Hematopoietic multipotent progenitor cell (in vitro differentiated cells): ENCODE data around the gene SLC25A21. TPM values are rescaled to one million over a fixed set of nuclear protein-coding genes. Genes with fewer than 3 reads are reported as not detected.
"Not testable (repeated sequence)": the region's sequence is repeated elsewhere in the genome, so short reads cannot be mapped to it uniquely, and the experiment has no call there.

Source experiments
- DNase-seq, 3 donors: peaks; one replicate each; pipeline ENCODE4 v3.0.0-alpha.2; 2011 to 2015; ENCODE audit warnings: low read depth in 2 of 3, low spot score in 2 of 3
- total RNA-seq: library from RNA; depleted of rRNA; stranded (reverse); fragments of >200 nt; gene quantifications from one replicate; pipeline ENCODE4 v1.2.3, GENCODE V29; 2012

SLC25A21 gene
- total RNA-seq, 1 donor = 0.54 TPM

DNA sequence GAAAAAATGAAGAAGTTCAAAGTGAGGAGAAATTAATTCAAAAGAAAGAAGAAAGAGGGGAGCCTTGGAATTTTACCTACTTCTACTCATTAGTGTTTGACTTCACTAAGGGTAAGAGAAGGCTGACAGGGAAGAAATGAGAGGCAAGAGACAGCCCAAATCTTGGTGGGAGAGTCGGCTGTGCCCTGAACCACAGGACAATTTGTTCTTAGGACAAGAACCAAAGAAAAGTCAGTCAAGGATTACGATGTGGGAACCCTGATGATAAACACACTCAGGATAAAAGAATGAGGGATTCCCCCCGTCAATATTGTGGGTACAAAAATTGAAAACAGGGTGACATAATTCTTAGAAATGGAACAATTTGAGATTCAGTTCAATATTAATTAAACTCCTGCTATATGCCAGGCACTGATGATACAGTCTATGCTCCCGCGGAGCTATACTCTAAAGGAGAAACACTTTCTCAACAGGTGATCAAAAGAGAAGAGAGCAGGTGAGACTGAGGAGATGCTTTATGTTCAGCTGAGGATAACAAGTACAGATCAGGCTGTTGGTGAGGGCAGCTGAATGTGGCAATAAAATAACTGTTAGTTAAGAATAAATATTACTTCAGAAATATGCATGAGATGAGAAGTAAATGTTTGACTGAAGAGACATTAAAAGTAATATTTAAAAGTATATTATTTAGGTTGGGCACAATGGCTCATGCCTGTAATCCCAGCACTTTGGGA, 175.4 kb downstream of the SLC25A21 start:
- no peak for DNase-seq

DNA sequence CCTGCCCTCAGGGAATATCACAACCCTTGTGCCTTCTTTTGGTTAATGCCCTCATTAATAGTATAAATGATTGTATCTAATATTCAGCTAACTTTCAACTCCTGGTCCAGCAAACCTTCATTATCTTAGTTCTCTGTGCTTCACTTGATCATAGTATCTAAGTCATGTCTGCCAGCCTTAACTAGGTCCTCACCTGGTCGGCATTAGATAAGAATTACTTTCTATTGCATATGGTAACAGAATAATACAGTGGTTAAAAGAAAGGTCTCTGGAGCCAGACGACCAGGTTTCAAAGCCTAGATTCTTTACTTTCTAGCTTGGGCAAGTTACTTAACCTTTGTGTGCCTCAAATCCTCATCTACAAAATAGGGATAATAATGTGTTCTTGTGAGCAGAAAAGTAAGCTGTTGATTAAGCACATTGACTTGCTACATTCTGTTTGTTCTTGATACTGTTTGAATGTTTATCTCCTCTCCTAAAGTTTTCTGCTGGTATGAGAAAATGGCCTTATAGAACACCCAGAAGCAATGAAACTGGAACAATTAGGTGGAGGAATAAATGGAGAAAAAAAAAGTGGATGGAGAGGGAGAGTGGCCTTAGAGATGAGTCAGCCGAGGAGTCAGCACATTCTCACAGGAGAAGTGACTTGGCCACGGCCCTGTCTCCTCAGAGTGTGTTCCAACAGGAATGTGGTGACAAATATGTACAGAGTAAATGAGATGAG, 176.1 kb downstream of the SLC25A21 start:
- no peak for DNase-seq

DNA sequence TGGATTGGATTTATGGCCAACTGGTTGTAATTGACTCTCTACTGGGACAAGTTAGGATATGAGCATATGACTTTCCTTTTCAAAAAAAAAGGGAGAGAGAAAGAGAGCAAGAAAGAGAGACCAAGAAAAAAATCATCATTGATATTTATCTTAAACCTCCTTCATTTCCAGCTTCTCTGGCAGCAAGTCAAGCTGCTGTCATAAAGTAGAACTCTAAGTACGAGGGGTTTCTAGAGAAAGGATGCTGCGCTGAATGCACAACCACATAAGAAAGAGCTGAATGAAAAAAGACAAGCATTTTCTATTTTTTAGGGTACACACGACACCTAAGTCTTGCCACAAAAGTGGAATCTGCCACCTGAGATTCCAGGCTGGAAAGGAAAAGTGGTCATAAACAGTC, 182.6 kb downstream of the SLC25A21 start:
- DNase-seq = no peak

DNA sequence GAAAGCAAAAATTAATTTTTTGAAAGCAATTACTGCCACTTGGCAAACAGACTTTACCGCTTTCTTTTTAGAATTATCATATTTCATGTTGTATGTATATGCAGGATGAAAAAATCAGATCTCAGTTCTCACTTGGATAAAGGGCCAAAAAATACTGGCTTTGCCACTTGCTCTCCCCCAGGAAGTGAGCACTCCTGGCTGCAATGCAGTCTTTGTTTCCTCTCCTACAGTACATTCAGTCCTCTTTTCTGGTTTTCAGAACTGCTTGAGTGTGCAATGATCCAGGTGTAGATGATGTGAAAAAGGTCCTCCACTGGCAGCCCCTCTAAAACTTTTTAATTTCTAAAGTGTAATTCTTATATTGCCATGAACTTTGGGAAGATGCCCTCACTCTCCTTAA, 183.4 kb downstream of the SLC25A21 start:
- DNase-seq = no peak

GRCh38 chr14:36988568-36988967, 183.8 kb downstream of the SLC25A21 start:
- no peak for DNase-seq

- DNase-seq = no peak
Observed at GRCh38 chr14:36986407-36986806, 186.0 kb downstream of the SLC25A21 start.

DNA sequence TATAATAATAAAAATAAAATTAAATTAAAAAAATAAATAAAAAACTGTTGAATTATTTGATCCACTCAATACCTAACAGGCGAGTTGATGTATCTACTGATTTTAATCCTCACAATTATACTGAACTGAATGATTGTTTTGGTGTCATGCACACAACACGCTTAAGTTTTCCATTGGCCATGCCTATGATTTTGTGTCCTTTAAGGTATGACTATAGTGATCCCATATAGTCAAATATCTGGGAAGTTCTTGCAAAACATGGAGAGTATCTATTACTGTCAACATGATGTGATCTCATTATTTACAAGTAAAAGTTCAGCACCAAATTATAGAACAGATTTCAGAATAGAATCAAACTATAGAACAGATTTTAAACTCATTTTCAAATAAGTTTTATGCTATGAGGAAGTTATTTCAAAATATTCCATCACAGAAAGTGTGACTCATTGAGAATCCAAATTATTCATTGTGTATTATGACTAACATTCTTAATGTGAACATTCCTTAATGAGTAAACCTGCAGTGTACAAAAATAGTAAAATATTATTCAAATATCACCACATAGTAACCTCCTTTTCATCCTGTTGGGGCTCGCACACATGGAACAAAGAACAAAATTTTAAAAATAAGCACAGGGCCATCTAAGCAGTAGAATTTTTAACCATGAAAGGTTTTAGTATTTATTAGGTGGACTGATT, 190.4 kb downstream of the SLC25A21 start:
- DNase-seq = no peak

DNA sequence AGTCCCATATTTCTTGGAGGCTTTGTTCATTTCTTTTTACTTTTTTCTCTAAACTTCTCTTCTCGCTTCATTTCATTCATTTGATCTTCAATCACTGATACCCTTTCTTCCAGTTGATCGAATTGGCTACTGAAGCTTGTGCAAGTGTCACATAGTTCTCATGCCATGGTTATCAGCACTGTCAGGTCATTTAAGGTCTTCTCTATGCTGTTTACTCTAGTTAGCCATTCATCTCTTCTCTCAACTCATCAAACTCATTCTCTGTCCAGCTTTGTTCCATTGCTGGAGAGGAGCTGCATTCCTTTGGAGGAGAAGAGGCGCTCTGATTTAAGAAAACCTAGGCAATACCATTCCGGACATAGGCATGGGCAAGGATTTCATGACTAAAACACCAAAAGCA, 192.0 kb downstream of the SLC25A21 start:
- not testable (repeated sequence) for DNase-seq

- DNase-seq = no peak
Observed at GRCh38 chr14:36979863-36980262, 192.5 kb downstream of the SLC25A21 start.

GRCh38 chr14:36976571-36977023, 195.8 kb downstream of the SLC25A21 start:
- DNase-seq = no peak

GRCh38 chr14:36975834-36976233, 196.6 kb downstream of the SLC25A21 start:
- no peak for DNase-seq

DNA sequence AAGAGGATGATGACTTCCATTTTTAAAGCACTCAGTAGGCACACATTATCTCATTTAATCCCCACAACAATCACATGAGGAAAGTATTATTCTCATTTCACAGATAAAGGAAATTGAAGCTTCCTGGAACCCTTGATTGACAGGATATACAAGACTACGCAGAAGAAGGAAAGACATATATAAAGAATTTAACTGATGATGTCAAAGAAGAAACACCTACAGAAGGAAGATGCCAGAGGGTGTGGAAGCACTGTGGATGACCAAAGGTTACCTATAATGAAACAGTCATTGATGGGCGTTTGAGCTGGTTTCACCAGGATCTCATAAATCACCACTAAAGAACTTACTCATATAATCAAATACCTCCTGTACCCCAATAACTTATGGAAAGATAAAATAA, 197.4 kb downstream of the SLC25A21 start:
- DNase-seq = no peak

DNA sequence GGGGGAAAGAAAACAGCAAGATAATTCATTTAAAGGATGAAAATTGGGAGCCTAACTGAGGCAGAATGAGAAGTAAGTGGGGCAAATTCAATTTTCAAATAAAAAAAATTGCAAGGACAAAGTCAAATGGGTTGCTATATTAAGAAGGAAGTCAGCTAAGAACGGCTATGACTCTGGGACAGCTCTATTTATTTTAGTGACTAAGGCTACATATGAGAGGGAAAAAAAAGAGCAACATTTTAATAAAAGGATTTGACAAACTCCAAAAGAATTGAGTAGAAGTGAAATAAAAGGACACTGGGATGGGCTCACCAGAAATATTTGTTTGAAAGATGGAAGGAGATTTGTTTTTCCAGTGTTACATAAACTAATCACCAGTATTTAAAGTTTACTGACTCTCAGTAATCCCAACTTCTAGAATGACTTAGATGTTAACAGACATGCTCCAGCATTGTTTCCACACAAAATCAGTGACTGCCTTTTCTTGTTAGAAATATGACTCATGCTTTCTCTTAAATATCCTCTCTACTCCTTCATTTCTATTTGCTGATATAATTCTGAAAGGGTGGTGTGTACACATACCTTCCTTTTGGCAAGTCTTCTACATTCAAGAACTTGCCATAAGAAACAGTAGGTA, 198.5 kb downstream of the SLC25A21 start:
- no peak for DNase-seq

DNA sequence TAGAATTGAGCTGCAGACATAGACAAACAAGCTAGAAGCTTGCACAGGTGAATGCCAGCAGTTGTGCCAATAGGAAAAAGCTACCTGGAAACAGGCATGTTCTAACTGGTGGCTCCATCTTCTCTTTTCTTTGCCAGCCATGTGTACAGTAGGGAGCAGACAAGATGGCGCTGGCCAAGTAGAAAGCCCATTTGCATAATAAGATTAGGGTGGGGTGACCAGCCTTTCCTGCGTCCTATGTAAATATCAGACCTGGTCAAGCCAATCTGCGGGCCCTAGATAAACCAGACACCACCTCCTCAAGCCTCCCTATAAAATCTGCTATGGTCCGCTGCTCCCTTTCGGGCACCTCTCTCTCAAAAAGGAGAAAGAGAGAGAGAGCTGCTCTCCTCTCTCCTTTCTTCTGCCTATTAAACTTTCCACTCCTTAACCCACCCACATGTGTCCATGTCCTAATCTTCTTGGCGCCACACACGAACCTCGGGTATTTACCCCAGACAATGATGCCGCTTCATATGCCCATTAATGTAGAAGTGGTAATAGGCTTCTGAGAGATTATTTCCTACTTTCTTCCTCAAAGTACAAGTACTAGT, 201.0 kb downstream of the SLC25A21 start:
- DNase-seq = no peak

DNA sequence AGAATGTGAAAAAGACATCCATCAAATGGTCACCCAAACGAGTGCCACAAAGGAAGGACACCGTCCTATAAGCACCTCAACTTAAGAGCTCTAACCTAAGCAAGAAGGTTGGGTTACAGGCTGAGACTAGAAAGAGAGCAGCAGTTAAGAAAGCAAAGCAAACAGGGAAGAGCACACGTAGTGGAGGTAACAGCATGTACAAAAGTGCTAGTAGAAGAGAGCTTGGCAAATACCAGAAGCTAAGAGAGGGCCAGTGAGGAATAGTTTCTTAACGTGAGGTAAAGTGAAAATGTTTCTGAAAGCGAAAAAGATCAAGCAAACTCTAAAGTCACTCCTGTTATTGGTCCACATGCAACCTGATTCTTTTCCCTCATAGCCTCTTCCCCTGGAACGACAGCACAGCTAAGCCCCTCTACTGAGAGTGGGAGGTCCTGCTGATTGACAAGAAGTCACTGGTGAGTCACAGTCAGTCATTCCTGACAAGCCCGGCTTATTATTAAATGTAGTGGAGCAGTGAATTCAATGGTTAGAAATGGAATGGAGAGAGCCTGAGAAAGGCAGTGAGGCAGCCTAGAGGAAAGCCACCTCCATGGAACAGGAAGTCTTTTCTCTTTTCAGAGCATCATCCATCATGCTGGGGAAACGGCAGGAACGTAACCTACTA, 204.4 kb downstream of the SLC25A21 start:
- no peak for DNase-seq

DNA sequence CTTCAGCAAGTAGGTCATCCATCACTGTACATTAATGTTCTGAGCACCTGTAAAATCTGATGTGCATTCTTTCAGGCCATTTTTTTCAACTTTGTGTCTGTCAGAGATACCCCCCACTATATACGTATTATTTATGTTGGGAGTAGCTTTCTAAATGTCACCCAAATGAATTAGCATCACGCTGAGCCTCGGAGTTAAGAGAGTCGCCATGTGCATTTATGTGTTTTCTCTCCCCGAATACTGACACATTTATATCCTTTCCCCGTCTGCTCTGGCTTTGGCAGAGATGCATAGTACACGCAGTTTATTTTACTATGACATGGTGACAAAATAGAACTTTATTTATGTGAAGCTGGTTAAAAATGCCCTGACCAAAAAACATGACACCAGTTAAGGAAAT, 216.4 kb downstream of the SLC25A21 start:
- no peak for DNase-seq

GRCh38 chr14:36955376-36955775, 217.0 kb downstream of the SLC25A21 start:
- no peak for DNase-seq

DNA sequence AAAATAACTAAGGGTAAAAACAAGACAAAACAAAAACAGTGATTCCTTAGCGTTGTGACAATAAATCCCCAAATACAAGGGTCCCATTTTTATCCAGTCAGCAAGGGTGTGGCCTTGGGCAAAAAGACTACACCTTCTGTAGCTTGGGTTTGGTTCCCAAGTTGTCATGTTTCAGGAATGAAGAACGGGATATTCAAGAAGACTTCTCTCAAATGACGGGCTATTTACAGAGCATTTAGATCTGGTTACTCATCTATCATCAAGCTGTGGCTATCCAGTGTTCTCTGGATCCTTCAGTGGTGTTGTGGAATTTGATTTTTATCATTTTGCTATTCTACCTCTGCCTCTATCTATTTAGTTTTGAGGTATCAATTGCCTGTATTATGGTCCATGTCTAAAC, 219.7 kb downstream of the SLC25A21 start:
- DNase-seq = no peak

DNA sequence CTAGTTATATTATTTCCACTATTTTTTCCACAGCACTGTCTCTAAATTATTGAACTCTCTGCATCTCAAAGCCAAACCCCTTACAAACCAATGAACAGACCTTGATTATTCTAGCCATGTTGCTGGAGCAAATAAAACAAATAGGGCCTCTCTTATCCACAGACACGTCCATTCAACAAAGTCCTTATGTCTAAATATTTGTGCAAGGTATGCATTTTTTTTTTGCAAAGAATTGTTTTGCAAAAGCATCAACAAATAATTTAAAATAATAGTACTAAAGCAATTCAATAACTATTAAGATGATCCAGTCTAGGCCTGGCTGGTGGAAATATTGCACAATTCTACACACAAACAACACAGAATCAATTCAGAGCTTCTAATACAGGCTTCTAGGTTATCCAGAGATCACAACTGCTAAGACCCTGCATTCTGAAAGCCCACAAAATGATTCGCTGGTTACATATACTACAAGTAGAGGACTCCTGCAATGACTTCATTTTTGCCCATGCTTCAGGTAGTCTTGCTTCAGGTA, 221.0 kb downstream of the SLC25A21 start:
- DNase-seq = no peak

DNA sequence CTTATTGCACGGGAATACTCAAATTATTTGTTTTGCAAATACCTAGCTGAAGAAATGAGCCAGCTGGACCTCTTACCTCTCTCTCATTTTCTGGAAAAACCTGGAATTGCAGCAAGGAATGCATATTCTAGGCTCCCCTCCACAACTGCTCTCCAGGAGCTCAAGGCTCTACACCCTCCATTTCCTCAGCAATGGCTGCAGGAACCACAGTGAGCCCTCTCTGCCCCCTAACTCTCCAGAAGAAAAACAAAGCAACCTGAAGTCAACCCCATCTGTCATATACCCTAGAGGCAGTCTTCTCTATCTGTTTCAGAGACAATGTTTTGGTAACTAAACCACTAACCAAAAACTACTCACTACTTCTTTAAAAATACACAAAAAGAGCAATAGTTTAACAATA, 221.6 kb downstream of the SLC25A21 start:
- DNase-seq = no peak
